ENCODE data around the gene FBXL16. TPM values are rescaled to one million over a fixed set of nuclear protein-coding genes. Genes with fewer than 3 reads are reported as not detected.

The FBXL16 gene
- total and polyA plus RNA-seq, 2 of the 13 experiments (the other 11 are each of a cell fraction or from before 2014, with no cell fraction given): 0.22 to 2.0 TPM

DNA sequence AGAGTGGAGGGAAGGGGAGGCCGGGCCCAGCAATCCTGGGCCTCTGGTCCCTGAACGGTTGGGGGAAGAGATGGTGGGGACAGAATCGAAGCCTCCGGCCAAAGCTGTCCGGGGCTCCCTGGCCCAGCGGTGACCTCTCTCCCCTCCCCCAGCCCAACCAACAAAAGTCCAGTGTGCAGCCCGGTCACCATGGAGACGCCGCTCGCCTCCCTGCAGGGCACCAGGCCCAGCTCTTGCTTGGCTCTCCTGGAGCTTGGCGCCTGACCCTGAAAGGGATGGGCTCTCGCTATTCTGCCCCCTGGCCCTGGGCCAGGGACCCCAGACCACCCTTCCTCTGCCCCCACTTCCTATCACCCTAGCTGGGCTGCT is 10.6 kb upstream of the FBXL16 start (continued):
- no peak for TF ChIP-seq RERE (CRISPR knock-in tag; IDR thresholded peaks at IDR 0.05; ENCODE audit: low read depth)
- TF ChIP-seq HNRNPLL (IDR thresholded peaks at IDR 0.05; ENCODE audit: low read depth, low read length, poor library complexity, severe bottlenecking): peak; percentile 27
- 0 out of 2 replicates have a peak, but pooled peaks have one; percentile 10 for TF ChIP-seq BCL6 (CRISPR knock-in tag; IDR thresholded peaks at IDR 0.05)
- 0 out of 2 replicates have a peak, but pooled peaks have one; percentile 7 for TF ChIP-seq ZSCAN31 (CRISPR knock-in tag; IDR thresholded peaks at IDR 0.05; ENCODE audit: low read depth)
- peak; percentile 51 for TF ChIP-seq ZNF883 (CRISPR knock-in tag; IDR thresholded peaks at IDR 0.05; ENCODE audit: not compliant biosample characterization)
- no peak for TF ChIP-seq GZF1 (CRISPR knock-in tag; IDR thresholded peaks at IDR 0.05)
- TF ChIP-seq, protein P1, sequence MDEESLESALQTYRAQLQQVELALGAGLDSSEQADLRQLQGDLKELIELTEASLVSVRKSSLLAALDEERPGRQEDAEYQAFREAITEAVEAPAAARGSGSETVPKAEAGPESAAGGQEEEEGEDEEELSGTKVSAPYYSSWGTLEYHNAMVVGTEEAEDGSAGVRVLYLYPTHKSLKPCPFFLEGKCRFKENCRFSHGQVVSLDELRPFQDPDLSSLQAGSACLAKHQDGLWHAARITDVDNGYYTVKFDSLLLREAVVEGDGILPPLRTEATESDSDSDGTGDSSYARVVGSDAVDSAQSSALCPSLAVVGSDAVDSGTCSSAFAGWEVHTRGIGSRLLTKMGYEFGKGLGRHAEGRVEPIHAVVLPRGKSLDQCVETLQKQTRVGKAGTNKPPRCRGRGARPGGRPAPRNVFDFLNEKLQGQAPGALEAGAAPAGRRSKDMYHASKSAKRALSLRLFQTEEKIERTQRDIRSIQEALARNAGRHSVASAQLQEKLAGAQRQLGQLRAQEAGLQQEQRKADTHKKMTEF (CRISPR knock-in tag; IDR thresholded peaks at IDR 0.05): 0 out of 2 replicates have a peak, but pooled peaks have one; percentile 33
- TF ChIP-seq NR2F1 (CRISPR knock-in tag; IDR thresholded peaks at IDR 0.05): 0 out of 4 replicates have a peak, but pooled peaks have one; percentile 13 to 24
- 0 out of 2 replicates have a peak, but pooled peaks have one; percentile 10 for TF ChIP-seq PITX1 (CRISPR knock-in tag; IDR thresholded peaks at IDR 0.05)
- TF ChIP-seq ZNF331 (CRISPR knock-in tag; IDR thresholded peaks at IDR 0.05): no peak
- TF ChIP-seq ZNF891 (CRISPR knock-in tag; IDR thresholded peaks at IDR 0.05): 0 out of 2 replicates have a peak, but pooled peaks have one; percentile 2
- peak; percentile 65; the same call in 1 of the 2 replicates for TF ChIP-seq KDM2A (CRISPR knock-in tag; IDR thresholded peaks at IDR 0.05; ENCODE audit: borderline replicate concordance, low read depth)
- peak; percentile 32; the same call in 1 of the 2 replicates for TF ChIP-seq ZNF350 (CRISPR knock-in tag; IDR thresholded peaks at IDR 0.05; ENCODE audit: borderline replicate concordance, low read depth)
- peak; percentile 80 for TF ChIP-seq RFX3 (CRISPR knock-in tag; IDR thresholded peaks at IDR 0.05)
- TF ChIP-seq TOE1 (CRISPR knock-in tag; IDR thresholded peaks at IDR 0.05): no peak
- peak; percentile 92 for TF ChIP-seq RARA (CRISPR knock-in tag; IDR thresholded peaks at IDR 0.05)
- TF ChIP-seq IKZF4 (CRISPR knock-in tag; IDR thresholded peaks at IDR 0.05; ENCODE audit: borderline replicate concordance, low read depth, not compliant biosample characterization): peak; percentile 46
- peak; percentile 52; the same call in 1 of the 2 replicates for TF ChIP-seq AKAP8 (CRISPR knock-in tag; IDR thresholded peaks at IDR 0.05)
- no peak for TF ChIP-seq ZNF841 (CRISPR knock-in tag; IDR thresholded peaks at IDR 0.05; ENCODE audit: borderline replicate concordance)
- no peak for TF ChIP-seq ZNF256 (CRISPR knock-in tag; conservative IDR thresholded peaks at IDR 0.05)
- no peak for TF ChIP-seq KAT8 (CRISPR knock-in tag; IDR thresholded peaks at IDR 0.05)
- TF ChIP-seq TBX2 (CRISPR knock-in tag; IDR thresholded peaks at IDR 0.05; ENCODE audit: borderline replicate concordance): no peak
- TF ChIP-seq NR3C1 (CRISPR knock-in tag; IDR thresholded peaks at IDR 0.05): no peak
- peak; percentile 19; the same call in 1 of the 2 replicates for TF ChIP-seq SALL1 (CRISPR knock-in tag; IDR thresholded peaks at IDR 0.05)
- peak; percentile 64; the same call in 1 of the 2 replicates for TF ChIP-seq ZNF501 (CRISPR knock-in tag; IDR thresholded peaks at IDR 0.05)
- TF ChIP-seq NFRKB (IDR thresholded peaks at IDR 0.05): no peak
